ENCODE results near the gene GPBAR1. TPM values are rescaled to one million over a fixed set of nuclear protein-coding genes. Genes with fewer than 3 reads are reported as not detected.

The GPBAR1 gene
- total and polyA plus RNA-seq, 3 donors from 2014 or later: 1.5 to 3.4 (median 1.8) TPM

DNA sequence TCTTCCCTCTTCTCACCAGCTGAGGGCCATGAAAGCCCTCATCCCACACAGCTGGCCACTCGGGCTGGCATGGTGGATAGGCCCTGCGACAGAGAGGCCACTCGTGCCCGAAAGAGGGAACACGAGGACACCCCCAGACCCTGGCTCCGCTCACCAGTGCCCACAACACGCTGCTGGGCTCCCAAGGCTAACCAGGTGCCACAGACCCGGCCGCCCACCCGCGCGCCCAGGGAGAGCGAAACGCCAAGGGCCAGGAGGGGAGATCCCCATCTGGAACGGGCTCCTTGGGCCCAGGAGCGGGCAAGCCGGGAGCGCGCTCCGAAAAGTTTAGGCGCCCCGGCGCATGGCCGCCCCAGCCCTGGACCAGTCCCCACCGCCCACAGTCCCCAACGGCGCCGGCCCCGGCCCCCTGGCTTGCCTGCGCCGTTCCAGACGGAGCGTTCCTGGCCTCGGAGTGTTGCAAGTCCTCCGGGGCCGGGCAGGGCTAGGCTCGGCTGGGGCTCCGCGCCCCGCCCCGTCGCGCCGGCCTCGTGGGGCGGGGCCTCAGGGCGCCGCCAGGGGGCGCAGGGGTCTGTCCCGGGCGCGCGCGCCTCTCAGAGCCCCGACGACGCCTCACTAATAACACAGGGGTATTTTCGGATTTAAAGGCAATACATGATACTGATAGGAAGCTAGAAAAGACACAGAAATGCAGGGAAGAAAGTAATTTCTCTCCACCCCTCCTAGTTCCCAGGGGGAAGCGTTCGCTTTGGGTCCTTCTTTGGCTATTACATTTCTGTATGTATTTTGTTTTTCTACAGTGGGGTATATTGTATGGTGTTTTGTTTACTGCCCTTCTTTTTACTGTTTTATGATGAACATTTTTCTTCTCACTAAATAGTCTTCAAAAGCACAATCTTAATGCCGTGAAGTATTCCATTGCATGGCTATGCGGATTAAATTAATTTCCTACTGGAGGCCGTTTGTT, 31.5 kb downstream of the GPBAR1 start, which contains the start of gene TMBIM1:
Gene TMBIM1 (minus strand): TSS at position 456 of the 967 bp plus-strand sequence. CDS start 10,362 bp downstream, outside the sequence.
- Histone ChIP-seq H3K27ac (peak within 1 kb of the TSS; percentile 88 to 96), H3K27me3 (no peaks in the 10 kb centered on the region), H3K36me3 (ENCODE audit: low read depth, missing control alignments) (no peaks in the 10 kb centered on the region), H3K4me3 (peak within 1 kb of the TSS; percentile 81 to 98), H3K4me1 (peaks cover 38% of the 10 kb centered on the region), H3K9me3 (no peaks in the 10 kb centered on the region)
- WGBS, 2 donors: 4 to 20% methylated on average over 9 to 47 of the region's 63 CpGs
- intact Hi-C loops (cut with DNase I; ENCODE audit: low total_unique reads): loop anchor here (5.0 kb wide), 1 partner anchor 105 kb away; the partner anchor contains the start of gene CTDSP1
- TF ChIP-seq POLR2A (IDR thresholded peaks at IDR 0.05): peak; percentile 62
- TF ChIP-seq, protein P1, sequence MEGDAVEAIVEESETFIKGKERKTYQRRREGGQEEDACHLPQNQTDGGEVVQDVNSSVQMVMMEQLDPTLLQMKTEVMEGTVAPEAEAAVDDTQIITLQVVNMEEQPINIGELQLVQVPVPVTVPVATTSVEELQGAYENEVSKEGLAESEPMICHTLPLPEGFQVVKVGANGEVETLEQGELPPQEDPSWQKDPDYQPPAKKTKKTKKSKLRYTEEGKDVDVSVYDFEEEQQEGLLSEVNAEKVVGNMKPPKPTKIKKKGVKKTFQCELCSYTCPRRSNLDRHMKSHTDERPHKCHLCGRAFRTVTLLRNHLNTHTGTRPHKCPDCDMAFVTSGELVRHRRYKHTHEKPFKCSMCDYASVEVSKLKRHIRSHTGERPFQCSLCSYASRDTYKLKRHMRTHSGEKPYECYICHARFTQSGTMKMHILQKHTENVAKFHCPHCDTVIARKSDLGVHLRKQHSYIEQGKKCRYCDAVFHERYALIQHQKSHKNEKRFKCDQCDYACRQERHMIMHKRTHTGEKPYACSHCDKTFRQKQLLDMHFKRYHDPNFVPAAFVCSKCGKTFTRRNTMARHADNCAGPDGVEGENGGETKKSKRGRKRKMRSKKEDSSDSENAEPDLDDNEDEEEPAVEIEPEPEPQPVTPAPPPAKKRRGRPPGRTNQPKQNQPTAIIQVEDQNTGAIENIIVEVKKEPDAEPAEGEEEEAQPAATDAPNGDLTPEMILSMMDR (IDR thresholded peaks at IDR 0.05): peak; percentile 87 to 93 (median 90)
- DNase-seq: peak; percentile 85

DNA sequence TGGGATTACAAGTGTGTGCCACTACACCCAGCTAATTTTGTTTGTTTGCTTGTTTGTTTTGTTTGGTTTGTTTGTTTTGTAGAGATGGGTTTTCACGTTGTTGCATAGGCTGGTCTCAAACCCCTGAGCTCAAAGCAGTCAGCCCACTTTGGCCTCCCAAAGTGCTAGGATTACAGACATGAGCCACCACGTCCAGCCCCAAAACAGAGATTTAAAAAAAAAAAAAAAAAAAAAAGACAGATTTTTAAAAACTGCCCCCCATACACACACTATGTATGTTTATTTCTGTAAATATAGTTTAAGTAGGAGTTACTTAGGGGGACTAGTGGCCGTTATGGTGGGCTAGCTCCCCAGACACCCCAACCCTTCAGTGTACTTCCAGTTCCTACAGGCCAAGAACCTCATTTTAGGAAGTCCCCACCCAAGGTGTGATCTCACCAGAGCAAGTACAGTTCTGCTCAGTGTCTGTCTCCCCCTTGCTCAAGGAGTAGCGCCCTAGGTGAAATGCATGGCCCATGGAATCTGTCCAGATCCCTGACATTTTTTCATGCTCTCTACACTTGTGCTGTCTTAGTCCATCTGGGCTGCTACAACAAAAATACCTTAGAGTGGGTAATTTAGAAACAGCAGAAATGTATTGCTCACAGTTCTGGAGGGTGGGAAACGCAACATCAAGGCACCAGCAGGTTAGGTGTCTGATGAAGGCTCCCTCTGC, 33.1 kb downstream of the GPBAR1 start:
- no peak overlapping the region for H3K27ac ChIP-seq
- intact Hi-C loops (cut with DNase I; ENCODE audit: low total_unique reads): loop anchor here (5.0 kb wide), 1 partner anchor 103 kb away; the partner anchor contains the start of gene CTDSP1
- no peaks in the 10 kb centered on the region for H3K27me3 ChIP-seq
- no peak overlapping the region for H3K4me3 ChIP-seq
- no peak for DNase-seq
- H3K4me1 ChIP-seq: peaks cover 31% of the 10 kb centered on the region
- WGBS, 2 donors: 58 to 69% methylated on average over 5 of the region's 5 CpGs
- H3K36me3 ChIP-seq (ENCODE audit: low read depth, missing control alignments): no peaks in the 10 kb centered on the region
- H3K9me3 ChIP-seq: no peaks in the 10 kb centered on the region
- TF ChIP-seq, protein P1 (IDR thresholded peaks at IDR 0.05): no peak
- no peak for TF ChIP-seq POLR2A (IDR thresholded peaks at IDR 0.05)

DNA sequence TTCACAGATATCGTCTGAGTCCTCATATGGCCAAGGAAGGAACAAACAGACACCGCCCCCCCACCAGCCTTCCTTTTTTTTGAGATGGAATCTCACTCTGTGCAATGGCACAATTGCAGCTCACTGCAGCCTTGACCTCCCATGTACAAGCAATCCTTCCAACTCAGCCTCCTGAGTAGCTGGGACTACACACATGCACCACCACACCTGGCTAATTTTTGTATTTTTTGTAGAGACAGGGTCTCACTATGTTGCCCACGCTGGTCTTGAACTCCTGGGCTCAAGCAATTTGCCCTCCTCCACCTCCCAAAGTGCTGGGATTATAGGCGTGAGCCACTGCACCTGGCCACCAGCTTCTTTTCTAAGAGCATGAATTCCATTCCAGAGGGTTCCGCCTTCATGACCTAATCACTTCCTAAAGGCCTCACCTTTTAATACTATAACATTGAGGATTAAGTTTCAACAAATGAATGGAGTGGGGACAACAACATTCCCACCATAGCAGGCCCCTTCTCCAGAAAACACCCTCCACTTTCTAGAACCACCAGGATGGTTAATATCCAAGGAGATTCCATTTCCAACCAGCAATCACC, 33.7 kb downstream of the GPBAR1 start:
- H3K36me3 ChIP-seq (ENCODE audit: low read depth, missing control alignments): no peaks in the 10 kb centered on the region
- intact Hi-C loops (cut with DNase I; ENCODE audit: low total_unique reads): loop anchor here (5.0 kb wide), 1 partner anchor 103 kb away; the partner anchor contains the start of gene CTDSP1
- H3K4me3 ChIP-seq: no peak overlapping the region
- TF ChIP-seq, protein P1 (IDR thresholded peaks at IDR 0.05): no peak
- TF ChIP-seq POLR2A (IDR thresholded peaks at IDR 0.05): no peak
- H3K9me3 ChIP-seq: no peaks in the 10 kb centered on the region
- DNase-seq: no peak
- H3K27ac ChIP-seq: no peak overlapping the region
- H3K4me1 ChIP-seq: peaks cover 31% of the 10 kb centered on the region
- WGBS, 2 donors: 88 to 91% methylated on average over 5 of the region's 5 CpGs
- H3K27me3 ChIP-seq: no peaks in the 10 kb centered on the region

DNA sequence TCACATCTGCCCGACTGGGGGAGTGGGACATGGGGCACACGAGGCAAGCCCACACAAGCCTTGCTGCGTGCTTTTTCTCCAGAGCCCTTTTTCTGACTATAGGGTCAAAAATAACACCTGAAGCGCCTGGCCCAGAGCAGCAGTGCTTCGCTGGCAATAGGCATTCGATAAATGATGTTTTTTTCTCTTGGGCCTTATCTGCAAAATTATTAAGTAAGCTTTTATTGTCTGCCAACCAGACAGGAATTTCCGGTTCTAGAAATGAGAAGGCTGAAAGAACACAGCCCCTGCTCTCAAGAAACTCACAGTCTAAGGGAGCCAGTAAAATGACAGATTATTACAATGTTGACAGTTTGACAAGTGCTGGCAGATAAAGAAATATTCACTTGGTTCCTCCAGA, 34.2 kb downstream of the GPBAR1 start:
- DNase-seq: no peak
- 67 to 83% methylated on average over 7 of the region's 7 CpGs for WGBS, 2 donors
- H3K9me3 ChIP-seq: no peaks in the 10 kb centered on the region
- H3K27me3 ChIP-seq: no peaks in the 10 kb centered on the region
- TF ChIP-seq POLR2A (IDR thresholded peaks at IDR 0.05): no peak
- TF ChIP-seq, protein P1 (IDR thresholded peaks at IDR 0.05): no peak
- H3K4me1 ChIP-seq: peaks cover 27% of the 10 kb centered on the region
- no peak overlapping the region for H3K4me3 ChIP-seq
- H3K27ac ChIP-seq: no peak overlapping the region
- intact Hi-C loops (cut with DNase I; ENCODE audit: low total_unique reads): no loop called here
- H3K36me3 ChIP-seq (ENCODE audit: low read depth, missing control alignments): no peaks in the 10 kb centered on the region

Data from testis (tissue), 3 donors.